Measurements from ENCODE around the gene CASZ1. TPM values are rescaled to one million over a fixed set of nuclear protein-coding genes. Genes with fewer than 3 reads are reported as not detected.

CASZ1 gene
- total and polyA plus RNA-seq, 9 of the 15 experiments (the other 6 are each of a cell fraction or from before 2014, with no cell fraction given): 0.01 to 4.0 (median 0.76) TPM; not detected in 1

DNA sequence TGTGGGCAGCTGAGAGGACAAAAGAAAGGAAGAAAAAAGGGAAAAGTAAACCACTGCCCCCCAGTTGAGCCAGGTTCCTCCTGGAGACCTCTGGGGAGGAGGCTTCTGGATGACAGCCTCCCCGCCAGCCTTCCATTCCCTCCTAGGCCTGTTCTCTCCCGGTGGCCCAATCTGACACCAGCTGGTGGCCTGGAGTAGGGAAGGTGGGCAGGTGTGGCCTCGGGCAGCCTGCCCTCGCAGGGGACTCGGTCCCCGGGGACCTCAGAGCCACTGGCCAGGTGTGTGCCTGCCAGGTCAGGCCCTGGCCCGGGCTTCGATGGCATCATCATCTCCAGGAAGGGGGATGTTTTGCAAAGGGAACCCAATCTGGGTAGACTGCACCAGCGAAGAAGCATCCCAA is 159.0 kb downstream of the CASZ1 start:
- BruUV-seq (replicated peaks): no TSS peak
- Histone ChIP-seq H2AFZ (ENCODE audit: low read depth, low read length) (no peak overlapping the region), H3K9ac (ENCODE audit: insufficient read depth in 1 of 2, low read depth in 2 of 2, low read length in 2 of 2) (no peak overlapping the region), H3K9me1 (ENCODE audit: control insufficient read depth, insufficient read depth, low read length) (peaks cover 3% of the 10 kb centered on the region), H3K79me2 (ENCODE audit: control insufficient read depth, insufficient read depth, low read length) (no peaks in the 10 kb centered on the region), H3K4me3 (no peak overlapping the region), H3K36me3 (ENCODE audit: control insufficient read depth, insufficient read depth, low read length) (peaks cover 3% of the 10 kb centered on the region; the same call in 1 of the 3 replicates), H3K9me3 (replicated peaks; ENCODE audit: control insufficient read depth, insufficient read depth, low read depth, low read length) (no peaks in the 10 kb centered on the region), H3K27me3 (ENCODE audit: control insufficient read depth in 2 of 2, insufficient read depth in 2 of 2, low read length in 2 of 2) (peaks cover 7% of the 10 kb centered on the region in 2 experiments; a peak in 3 of 5 replicates), H3K4me2 (ENCODE audit: insufficient read depth, low read length) (no peak overlapping the region), H3K4me1 (replicated peaks in 1 of 2; ENCODE audit: control insufficient read depth in 2 of 2, insufficient read depth in 2 of 2, low read length in 2 of 2) (peaks cover 0 to 63% of the 10 kb centered on the region in 2 experiments; a peak in 1 of 5 replicates), H3K27ac (ENCODE audit: extremely low read depth, low read depth, low read length) (no peak overlapping the region), H4K20me1 (replicated peaks; ENCODE audit: control insufficient read depth, insufficient read depth, low read length) (no peaks in the 10 kb centered on the region)
- in situ Hi-C loops (cut with MboI) (no loop called here), intact Hi-C loops (cut with micrococcal nuclease) (no loop called here)
- FAIRE-seq (no peak), ATAC-seq (no peak), DNase-seq (ENCODE audit: extremely low read depth in 1 of 4, low spot score in 3 of 4) (no peak)
- WGBS (ENCODE audit: insufficient coverage, low coverage, missing lambda C conversion rate): 13% methylated on average over 9 of the region's 9 CpGs
- CTCF ChIA-PET (ENCODE audit: low intra/inter-chr PET ratio): no interaction called here
- TF ChIP-seq ZNF79 (CRISPR knock-in tag; IDR thresholded peaks at IDR 0.05; ENCODE audit: low read depth): no peak
- POLR2A ChIA-PET: interaction anchor here (0.5 to 2.3 kb wide), 4 partner anchors 13 to 250 kb away, joined by 3 to 11 read pairs (median 3); no protein-coding TSS in a partner anchor

DNA sequence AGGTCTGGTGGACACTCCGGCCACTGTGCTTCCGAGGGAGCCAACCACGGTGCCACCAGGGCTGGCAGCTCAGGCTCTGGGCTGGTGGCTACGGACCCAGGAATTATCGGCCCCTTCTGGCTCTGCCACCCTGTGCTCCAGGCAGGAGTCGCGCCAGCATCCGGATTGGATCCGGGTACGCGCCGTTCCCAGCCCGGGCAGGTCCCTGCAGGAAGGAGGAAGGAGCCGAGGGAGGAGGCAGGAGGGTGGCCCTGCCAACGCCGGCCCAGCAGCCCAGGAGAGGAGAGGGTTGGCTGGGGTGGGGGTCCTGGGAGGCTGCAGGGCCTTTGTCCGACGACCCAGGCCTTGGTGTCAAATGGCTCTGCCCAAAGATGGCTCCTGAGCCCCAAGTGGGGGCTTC is 160.5 kb downstream of the CASZ1 start:
- H3K36me3 ChIP-seq (ENCODE audit: control insufficient read depth, insufficient read depth, low read length): peaks cover 8% of the 10 kb centered on the region; the same call in 1 of the 3 replicates
- ATAC-seq (no peak), FAIRE-seq (no peak), DNase-seq (ENCODE audit: extremely low read depth in 1 of 4, low spot score in 3 of 4) (no peak)
- no peak overlapping the region for H3K9ac ChIP-seq (ENCODE audit: insufficient read depth in 1 of 2, low read depth in 2 of 2, low read length in 2 of 2)
- BruUV-seq (replicated peaks): no TSS peak
- H4K20me1 ChIP-seq (replicated peaks; ENCODE audit: control insufficient read depth, insufficient read depth, low read length): no peaks in the 10 kb centered on the region
- WGBS (ENCODE audit: insufficient coverage, low coverage, missing lambda C conversion rate): 62% methylated on average over 16 of the region's 18 CpGs
- ChIA-PET CTCF (ENCODE audit: low intra/inter-chr PET ratio) (no interaction called here), POLR2A (interaction anchor here (0.6 to 2.2 kb wide), 2 partner anchors 8 to 23 kb away, joined by 4 to 6 read pairs; no protein-coding TSS in a partner anchor)
- H3K27ac ChIP-seq (ENCODE audit: extremely low read depth, low read depth, low read length): no peak overlapping the region
- H3K4me3 ChIP-seq: no peak overlapping the region
- H3K9me1 ChIP-seq (ENCODE audit: control insufficient read depth, insufficient read depth, low read length): peaks cover 3% of the 10 kb centered on the region
- no peak overlapping the region for H3K4me2 ChIP-seq (ENCODE audit: insufficient read depth, low read length)
- no peaks in the 10 kb centered on the region for H3K79me2 ChIP-seq (ENCODE audit: control insufficient read depth, insufficient read depth, low read length)
- in situ Hi-C loops (cut with MboI): no loop called here
- TF ChIP-seq ZNF347 (CRISPR knock-in tag; IDR thresholded peaks at IDR 0.05; ENCODE audit: low read depth) (no peak), RBM22 (IDR thresholded peaks at IDR 0.05; ENCODE audit: low read depth, low read length, poor library complexity, severe bottlenecking) (peak; percentile 13), ZNF764 (CRISPR knock-in tag; IDR thresholded peaks at IDR 0.05; ENCODE audit: low read depth) (no peak), ZNF830 (CRISPR knock-in tag; IDR thresholded peaks at IDR 0.05) (no peak), ZNF253 (CRISPR knock-in tag; conservative IDR thresholded peaks at IDR 0.05) (no peak), POLR2G (IDR thresholded peaks at IDR 0.05; ENCODE audit: low read depth, low read length) (peak; percentile 61; the same call in 1 of the 2 replicates)
- intact Hi-C loops (cut with micrococcal nuclease): no loop called here
- H2AFZ ChIP-seq (ENCODE audit: low read depth, low read length): no peak overlapping the region
- H3K27me3 ChIP-seq (ENCODE audit: control insufficient read depth in 2 of 2, insufficient read depth in 2 of 2, low read length in 2 of 2): peaks cover 0 to 5% of the 10 kb centered on the region in 2 experiments; a peak in 1 of 5 replicates
- H3K9me3 ChIP-seq (replicated peaks; ENCODE audit: control insufficient read depth, insufficient read depth, low read depth, low read length): no peaks in the 10 kb centered on the region
- peaks cover 0 to 60% of the 10 kb centered on the region in 2 experiments; a peak in 1 of 5 replicates for H3K4me1 ChIP-seq (replicated peaks in 1 of 2; ENCODE audit: control insufficient read depth in 2 of 2, insufficient read depth in 2 of 2, low read length in 2 of 2)
